NCI-H526 (cell line): ENCODE measurements around the gene NDFIP1.
"Not testable (repeated sequence)": the region's sequence is repeated elsewhere in the genome, so short reads cannot be mapped to it uniquely, and the experiment has no call there.

Experiments used
- DNase-seq, 2 experiments: peaks; one replicate each; lab custom pipeline; 2025; lab: John Stamatoyannopoulos, UW

NDFIP1 gene, protein sequence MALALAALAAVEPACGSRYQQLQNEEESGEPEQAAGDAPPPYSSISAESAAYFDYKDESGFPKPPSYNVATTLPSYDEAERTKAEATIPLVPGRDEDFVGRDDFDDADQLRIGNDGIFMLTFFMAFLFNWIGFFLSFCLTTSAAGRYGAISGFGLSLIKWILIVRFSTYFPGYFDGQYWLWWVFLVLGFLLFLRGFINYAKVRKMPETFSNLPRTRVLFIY

DNA sequence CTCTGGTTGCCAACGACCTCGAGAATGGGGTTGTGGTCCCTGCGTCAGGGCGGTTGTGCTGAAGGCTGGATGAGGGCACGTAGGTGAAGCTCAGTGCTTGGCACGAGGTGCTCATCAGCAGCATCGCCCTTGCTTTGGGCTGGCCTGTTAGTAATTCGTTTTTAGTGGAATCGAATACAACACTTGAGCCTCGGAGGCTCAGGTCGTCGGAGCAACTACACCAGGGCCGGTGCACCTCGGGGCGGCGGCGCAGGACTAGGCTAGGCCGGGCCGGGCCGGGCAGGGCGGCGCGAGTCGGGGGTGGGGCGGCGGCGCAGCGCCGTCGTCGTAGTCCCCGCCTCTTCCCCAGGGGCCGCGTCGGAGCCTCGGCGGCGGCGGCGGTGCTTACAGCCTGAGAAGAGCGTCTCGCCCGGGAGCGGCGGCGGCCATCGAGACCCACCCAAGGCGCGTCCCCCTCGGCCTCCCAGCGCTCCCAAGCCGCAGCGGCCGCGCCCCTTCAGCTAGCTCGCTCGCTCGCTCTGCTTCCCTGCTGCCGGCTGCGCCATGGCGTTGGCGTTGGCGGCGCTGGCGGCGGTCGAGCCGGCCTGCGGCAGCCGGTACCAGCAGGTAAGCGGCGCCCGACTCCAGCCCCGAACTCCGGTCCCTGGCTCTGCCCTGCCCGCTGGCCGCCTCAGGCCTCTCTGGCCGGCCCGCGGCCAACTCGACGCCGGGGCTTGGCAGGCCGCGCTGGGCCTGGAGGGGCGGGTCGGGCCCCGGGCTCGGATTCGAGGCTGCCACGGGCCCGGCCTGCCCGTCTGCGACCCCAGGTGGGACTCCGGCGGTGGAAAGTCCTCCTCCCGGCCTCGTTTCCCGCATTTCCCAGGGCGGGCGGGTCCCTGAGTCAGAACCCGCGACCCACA, at the start of gene NDFIP1:
Gene NDFIP1 (plus strand): TSS at position 348 of the 899 bp plus-strand sequence. CDS start 196 bp downstream, at position 544.
- peak; percentile 36 to 91 for DNase-seq

DNA sequence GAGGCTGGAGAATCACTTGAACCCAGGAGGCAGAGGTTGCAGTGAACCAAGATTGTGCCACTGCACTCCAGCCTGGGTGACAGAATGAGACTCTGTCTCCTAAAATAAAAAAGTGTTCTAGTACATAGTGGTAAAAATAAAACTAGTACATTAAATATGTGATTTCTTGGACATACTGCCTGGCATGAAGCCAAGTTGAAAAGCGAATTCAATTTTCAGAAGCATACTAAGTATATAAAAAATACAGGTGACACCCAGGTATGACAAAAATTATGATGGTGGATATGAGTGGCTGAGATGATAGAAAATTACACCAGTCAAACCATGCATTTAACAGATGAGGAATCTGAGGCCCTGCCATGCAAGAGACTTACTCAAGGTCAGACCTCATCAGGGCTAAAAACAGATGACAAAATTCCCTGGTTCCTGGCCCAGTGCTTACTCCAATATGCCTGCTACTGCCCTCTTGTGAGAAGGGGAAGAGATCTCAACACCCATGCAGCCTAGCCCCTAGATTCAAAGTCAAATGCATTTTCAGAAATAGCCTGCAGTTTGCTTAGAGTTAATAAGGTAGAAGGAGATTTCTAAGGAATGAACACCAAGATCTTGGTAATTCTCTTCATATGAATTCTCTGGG, 49.2 kb upstream of the NDFIP1 start:
- DNase-seq: no peak

DNA sequence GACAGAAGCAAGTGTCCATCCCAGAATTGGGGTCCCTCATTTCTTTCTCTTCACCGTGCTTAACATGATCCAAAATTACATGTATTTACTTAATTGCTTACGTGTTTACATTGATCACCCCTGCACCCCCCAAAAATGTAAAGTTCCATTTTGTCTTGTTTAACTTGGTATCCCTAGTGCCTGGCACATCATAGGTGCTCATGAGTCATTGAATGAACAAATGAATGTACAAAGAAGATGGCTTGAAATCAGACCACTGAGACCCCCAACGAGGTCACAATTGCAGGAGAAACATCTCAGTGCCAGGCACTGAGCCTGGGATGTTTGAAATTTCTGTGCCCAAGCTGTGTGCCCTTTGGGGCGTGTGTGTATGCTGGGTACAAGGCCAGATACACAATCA, 45.2 kb upstream of the NDFIP1 start:
- no peak for DNase-seq

DNA sequence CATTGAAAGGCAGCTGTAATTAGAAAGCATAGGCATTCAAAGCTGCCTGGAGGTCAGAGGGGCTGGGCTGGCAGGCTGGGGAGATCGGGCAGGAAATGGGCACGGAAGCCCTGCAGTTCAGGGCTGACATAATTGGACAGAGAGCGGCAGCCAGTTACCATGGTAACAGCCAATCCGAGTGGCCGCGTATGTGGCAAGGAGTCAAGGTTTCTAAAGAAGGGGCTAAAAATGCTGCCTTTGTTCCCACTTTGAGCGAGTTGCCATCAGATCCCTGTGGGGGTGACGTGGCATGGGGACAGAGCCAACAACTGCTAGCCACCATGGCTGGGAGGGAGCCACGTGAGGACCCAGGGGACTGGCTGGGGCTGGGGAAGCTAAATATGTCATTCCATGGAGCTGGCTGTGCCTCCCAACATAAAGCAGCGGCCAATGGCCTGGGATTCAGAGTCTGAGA, 44.7 kb upstream of the NDFIP1 start:
- no peak for DNase-seq

DNA sequence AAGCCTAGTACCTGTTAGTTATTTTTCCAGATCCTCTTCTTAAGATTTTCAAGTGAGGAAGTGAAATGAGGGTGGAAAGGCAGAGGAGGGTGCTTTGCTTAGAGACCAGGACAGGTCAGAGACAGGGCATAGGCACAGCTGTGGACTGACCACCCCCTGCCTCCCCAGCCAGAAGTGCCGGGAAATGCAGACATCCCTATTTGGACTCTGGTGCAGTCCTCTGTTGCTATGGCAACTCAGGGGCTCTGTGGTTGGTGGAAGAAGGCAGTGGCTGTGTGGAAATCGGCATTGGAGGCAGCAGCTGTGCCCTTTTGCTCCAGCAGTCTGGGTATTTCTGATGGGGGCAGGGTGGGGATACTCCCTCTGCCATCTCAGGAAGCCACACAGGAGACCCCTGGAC, 43.3 kb upstream of the NDFIP1 start:
- no peak for DNase-seq

DNA sequence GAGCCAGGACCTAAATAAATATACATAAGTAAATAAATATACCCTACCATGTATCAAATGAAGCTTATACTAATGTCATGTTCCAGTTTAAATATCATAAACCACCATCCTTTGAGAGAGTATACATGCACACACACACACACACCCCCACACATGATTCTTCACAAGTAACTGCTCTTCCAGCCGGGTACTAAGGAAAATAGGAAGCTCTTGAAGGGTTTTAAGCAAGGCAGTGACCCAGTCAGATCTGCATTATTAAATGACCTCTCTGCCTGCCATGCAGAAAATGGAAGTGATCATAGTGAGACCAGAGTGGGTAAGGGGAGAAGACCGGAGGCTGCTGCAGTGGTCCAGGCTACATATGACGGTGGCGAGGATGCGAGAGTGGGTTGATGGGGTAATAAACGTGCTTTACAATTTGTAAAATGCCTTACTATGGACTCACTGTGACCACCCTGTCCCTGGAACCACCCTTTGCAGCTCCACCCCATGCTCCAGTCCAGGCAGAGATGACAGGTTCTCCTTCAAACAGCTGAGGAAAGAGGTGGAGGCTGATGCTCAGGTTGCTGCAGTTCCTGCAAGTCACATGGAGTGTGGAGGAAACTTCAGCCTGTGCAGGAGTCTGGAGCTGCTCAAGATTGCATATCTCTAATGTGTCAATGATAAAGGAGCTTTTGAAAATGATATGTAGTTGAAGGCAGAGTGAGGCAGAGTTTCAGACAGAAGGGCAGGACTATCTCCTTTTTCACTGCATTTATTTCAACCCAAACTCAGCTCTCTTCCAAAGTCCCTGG, 38.8 kb upstream of the NDFIP1 start:
- DNase-seq: no peak

DNA sequence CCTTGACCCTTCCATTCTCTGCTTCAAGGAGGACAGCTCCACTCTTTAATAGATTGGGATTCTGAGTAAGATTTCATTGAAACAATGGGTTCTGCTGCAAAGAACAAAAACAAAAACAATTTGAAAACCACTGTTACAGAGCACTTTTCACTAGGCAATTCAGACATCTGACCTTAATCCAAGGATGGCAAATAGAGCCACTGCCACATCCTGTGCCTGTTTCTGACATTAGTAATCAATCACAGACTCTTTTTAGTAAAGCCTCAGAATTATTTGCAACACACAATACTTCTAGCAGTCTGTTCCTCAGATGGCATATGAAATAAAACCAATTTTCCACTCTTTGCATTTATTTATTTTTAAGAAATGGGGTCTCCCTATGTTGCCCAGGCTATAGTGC, 37.8 kb upstream of the NDFIP1 start:
- DNase-seq: no peak

DNA sequence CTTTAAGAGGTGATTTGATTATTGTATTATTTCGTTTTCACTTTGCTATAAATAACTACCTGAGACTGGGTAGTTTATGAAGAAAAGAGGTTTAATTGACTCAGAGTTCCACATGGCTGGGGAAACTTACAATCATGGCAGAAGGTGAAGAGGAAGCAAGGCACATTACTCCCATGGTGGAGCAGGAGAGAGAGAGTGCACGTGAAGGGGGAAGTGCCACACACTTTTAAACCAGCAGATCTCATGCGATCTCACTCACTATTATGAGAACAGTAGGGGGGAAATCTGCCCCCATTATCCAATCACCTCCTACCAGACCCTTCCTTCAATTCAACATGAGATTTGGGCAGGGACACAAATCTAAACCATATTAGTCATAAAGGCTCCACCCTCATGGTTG, 36.1 kb upstream of the NDFIP1 start:
- DNase-seq: no peak

DNA sequence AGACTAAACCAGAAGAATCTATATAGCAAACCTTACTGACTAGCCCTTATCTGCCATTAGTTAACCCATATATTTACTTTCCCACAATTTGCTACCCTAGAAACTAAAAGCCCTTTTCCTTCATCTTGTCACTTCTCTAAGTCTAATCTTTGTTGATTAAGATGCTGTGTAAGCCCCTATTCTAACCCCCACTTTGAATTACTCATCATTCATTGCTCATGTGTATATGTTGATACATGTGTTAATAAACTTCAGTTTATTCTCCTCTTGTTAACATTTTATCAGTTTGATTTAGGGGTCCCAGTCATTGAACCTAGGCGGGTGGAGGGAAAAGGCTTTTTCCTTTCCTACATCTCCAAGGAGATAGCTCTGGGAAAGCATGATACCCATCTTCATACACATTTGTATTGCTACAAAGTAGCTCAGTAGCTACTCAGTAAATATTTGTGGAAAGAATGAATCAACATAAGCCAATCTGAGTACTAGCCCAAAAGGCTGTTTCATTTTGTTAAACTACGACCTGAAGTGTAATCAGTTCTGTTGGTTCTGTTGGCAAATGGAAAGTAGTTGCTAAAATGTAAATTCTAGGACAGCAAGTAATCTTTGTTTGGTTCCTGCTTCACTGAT, 35.1 kb upstream of the NDFIP1 start:
- no peak for DNase-seq

DNA sequence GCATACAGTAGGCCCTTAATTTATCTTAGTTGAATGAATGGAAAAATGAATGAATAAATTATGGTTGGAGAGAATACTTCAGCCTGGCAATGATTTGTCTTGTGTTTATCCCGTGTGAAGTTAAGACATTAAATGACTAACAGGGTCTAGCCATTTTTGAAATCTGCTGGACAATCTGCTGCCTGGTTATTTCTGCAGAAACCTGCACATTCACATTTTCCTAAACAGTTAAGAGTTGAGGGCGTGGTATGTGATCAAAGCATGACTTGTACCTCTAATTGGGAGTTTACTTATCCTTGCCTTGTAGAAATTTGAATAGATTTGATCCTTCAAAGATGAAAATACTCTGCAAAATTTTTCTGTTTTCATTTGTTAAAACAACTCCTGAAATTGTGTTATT, 34.6 kb upstream of the NDFIP1 start:
- no peak for DNase-seq

DNA sequence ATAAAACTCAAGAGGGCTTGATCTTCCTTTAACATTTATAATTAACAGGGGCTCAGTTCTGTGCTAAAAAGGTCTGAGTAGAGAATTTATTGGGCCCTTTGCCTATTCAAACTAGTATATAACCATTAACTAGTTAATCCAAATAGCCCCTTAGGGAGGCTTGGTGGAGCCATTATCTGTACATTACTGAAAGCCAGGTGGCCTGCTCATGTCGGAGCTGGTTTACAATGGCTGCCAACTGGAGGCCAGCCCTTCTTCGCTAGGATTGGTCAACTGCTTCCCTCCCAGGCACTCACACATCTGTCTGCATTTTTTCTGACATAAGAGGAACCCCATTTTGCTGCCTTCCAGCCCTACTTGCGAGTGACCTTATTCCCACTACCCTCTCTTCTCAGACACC, 30.4 kb upstream of the NDFIP1 start:
- peak in 1 of 2 experiments; percentile 29 for DNase-seq

DNA sequence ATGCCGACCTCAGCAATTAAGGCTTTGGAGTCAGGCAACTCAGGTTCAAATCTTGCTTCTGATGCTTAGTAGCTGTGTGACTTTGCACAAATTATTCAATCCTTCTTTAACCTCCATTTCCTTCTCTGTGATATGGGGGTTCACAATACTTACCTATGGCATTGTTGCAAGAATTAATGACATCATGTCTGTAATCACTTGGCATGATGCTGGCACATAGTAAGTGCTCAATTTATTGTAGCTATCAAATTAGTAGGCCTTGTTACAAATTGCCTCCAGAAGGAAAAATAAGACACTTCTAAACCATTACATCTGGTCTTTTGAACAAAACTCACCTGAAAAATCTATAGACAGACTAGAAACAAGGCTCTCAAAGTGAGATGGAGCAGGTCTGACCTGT, 29.9 kb upstream of the NDFIP1 start:
- DNase-seq: no peak

DNA sequence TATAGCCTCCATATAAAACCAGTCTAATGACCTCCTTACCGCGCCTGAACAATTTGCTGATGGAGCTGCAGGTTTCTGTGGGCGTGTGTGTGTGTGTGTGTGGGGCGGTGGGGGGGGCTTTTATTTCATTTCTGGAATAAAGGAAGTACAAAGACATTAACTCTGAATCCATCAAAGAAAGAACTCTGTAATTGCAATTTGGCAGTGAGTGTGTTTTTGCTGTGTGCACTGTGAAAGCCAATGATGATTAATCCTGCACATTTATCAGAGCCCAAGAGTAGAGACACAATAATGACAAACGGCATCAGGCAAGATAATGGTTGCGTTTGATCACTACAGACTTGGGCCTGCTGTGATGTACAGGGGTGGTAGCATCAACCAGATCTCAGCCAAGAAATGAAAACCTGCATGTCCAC, 29.3 kb upstream of the NDFIP1 start:
- DNase-seq: no peak

DNA sequence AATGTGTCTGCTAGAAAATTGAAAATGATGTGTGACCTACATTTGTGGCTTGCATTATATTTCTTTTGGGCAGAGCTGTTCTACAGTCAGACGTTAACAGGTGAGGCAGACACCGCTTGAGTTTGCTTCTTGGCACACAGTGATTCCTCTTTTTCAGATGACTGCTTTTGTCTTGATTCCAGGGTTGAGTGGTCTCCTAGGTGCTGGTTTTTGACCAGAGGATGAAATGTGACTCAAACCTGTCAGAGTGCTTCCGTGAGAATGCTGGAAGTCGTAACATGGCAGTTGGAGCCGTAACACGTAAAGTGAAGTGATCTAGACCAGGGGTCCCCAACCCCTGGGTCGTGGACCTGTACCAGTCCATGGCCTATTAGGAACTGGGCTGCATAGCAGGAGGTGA, 28.3 kb upstream of the NDFIP1 start:
- DNase-seq: no peak

DNA sequence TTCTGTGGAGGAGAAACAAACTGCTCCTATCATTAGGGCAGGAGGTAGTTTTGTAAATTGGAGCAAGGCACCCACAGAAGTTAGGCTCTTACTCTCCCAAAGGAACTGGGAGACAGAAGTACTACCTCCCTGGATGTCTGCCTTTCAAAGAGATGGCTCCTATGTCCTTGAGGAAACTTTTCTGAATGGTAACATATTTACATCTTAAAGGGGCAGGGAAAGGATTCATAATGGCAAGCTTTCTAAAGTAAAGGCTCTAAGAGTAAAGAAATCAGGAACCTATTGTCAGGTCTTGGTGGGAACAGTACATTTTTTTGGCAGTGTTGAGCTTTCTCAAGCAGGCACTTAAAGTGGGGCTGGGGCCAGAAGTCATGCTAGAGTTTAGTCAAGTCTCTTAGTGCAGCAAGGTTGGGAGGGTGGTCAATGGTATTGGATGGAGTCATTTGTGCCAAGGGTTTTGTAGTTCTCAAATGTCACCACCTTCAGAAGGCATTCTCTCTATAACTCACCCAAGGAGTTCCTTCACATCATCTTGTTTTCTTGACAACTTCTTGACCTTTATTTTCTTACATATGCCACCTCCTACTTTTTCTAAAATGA, 26.3 kb upstream of the NDFIP1 start:
- no peak for DNase-seq

DNA sequence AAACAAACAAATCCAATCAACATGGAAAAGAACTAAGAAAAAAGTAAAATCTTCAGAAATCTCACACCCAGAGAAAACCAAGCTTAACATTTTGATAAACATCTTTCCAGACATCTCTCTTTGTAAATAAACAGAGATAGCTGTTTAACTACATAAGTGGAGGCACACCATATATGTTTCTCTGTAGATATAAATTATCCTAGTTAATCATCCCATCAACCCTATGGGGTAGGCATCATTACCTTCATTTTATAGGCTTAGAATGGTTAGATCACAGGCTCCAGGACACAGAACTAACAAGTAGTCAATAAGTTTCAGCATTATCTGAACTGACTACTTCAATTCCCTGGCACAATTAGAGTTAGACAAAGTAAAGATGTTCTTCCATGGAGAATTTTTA, 22.4 kb upstream of the NDFIP1 start:
- DNase-seq: no peak

DNA sequence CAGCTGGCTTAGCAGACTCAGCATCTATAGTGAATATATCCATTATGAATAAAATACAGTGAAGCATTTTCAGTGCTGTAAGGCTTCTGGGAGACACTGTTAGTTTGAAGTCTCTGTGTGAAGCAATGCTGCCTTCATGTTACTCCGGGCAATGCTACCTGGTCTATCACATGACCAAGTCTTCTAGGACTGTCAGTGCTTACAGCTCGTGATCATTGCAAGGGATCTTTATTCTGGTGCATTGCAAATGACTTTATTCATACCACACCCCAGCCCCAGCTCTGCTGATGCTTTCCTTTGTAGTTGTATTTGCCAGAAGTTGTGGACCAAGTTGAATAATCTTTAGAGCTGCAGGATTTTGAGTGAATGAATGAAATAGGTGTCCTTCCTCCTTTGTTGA, 21.9 kb upstream of the NDFIP1 start:
- DNase-seq: no peak

DNA sequence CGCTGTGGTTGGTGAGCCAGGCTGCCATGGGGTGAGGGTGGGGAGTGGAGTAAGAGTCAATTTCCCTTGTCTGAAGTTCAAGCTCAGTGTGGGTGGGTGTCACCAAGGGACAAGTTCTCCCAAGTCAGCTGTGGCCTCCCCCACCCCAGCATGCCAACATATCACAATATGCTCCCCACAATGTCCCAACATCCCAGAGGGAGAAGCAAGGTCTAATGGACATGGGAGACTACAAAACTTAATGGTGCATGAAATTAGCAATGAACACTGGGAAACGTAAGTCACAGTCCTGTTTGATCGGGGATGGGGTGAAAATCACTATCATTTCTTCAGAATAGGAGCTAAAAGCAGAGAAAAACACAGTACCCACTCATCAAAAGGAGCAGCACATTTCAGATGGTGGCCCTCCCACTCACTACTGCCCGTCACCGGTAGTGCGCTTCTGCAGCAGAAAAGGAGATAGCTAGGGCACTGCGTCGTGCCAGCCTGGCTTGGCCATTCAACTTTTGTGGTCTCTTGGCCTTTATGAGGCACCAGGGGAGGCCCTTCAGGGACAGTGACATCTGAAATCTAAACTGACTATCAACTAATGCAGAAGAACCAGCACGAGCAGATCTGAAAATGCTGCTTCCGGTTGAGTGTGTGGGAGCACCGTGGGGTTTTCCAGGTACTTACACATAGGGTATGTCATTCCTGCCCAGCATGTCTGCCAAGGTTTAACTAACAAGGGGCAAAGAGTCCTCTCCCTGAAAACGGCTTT, 20.5 kb upstream of the NDFIP1 start:
- DNase-seq: no peak

DNA sequence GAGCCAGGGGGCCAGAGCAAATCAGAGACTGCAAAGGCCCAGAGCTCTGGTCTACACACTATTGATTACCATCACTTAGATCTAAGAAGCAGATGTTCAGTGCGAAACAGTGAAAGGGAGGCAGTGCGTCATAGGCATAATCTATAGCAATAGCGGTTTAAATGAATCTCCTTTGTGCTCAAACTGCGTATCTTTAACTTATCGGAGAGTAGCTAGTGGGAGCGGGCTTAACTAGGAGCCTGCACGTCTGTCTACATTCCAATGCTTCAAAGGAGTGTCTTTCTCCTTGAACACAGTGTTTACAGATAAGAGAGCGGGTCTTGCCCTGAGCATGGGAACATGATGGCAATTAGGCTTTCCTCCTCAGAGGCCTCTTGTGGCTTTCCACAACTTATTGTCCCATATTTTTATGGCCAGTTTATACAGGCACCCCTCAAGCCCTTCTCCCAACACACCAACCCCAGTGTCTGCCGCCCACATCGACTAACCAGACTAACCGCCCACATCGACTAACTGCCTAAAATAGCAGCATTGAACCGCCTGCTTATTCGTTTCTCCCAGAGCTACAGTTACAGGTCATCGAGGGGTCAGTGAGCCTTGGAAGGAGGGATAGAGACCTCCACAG, 19.6 kb upstream of the NDFIP1 start:
- DNase-seq: not testable (repeated sequence)

DNA sequence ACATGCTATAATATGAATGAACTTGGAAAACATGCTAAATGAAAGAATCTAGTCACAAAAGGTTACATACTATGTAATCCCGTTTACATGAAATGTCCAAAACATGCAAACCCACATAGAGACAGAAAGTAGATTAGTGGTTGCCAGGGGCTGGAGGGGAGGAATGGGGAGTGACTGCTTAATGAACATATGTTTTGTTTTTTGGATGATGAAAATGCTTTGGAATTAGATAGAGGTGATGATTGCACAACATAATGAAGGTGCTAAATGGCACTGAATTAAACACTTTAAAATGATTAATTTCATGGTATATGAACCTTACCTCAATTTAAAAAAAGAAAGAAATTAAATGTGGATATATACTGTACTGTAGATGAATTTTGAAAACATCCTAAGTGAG, 17.6 kb upstream of the NDFIP1 start:
- DNase-seq: no peak
